Epithelial cell of esophagus (primary cell): Measurements from ENCODE around the gene E2F6.

Experiments used
- DNase-seq: peaks from one replicate; pipeline ENCODE4 v3.0.0; 2010; ENCODE audit warnings: low read depth
- H3K4me3 ChIP-seq: 2 replicates; pipeline ENCODE4 v1.5.1; 2011; ENCODE audit warnings: mild to moderate bottlenecking, low read length, control low read depth
- TF ChIP-seq, protein P1 (sequence below): IDR thresholded peaks from 2 replicates; pipeline ENCODE4 v1.5.1; 2011; ENCODE audit warnings: low read depth, mild to moderate bottlenecking, low read length, control low read depth, inconsistent platforms; ENCODE audit not compliant: insufficient read depth; ENCODE audit errors: missing control alignments

The E2F6 gene

DNA sequence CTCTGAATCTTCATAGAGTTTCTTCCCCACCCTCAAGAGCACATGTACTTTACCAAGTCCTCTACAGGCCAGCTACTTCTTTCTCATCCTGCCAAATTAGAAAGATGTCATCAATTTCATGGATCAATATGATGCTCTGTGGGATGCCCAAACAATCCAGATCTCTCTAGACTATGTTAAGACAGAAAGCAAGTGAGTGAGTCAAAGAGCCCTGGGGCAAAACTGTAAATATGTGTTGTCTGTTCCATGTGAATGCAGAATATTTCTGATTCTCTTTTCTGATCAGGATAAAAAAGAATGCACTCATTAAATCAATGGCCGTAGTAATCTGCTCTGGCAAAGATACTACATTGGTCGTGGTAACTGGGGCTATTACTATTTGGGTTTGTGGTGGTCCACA, 68.4 kb downstream of the E2F6 start:
- DNase-seq, result peak; percentile 57
- TF ChIP-seq, protein P1, sequence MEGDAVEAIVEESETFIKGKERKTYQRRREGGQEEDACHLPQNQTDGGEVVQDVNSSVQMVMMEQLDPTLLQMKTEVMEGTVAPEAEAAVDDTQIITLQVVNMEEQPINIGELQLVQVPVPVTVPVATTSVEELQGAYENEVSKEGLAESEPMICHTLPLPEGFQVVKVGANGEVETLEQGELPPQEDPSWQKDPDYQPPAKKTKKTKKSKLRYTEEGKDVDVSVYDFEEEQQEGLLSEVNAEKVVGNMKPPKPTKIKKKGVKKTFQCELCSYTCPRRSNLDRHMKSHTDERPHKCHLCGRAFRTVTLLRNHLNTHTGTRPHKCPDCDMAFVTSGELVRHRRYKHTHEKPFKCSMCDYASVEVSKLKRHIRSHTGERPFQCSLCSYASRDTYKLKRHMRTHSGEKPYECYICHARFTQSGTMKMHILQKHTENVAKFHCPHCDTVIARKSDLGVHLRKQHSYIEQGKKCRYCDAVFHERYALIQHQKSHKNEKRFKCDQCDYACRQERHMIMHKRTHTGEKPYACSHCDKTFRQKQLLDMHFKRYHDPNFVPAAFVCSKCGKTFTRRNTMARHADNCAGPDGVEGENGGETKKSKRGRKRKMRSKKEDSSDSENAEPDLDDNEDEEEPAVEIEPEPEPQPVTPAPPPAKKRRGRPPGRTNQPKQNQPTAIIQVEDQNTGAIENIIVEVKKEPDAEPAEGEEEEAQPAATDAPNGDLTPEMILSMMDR, result no peak
- no peak overlapping the region for H3K4me3 ChIP-seq

DNA sequence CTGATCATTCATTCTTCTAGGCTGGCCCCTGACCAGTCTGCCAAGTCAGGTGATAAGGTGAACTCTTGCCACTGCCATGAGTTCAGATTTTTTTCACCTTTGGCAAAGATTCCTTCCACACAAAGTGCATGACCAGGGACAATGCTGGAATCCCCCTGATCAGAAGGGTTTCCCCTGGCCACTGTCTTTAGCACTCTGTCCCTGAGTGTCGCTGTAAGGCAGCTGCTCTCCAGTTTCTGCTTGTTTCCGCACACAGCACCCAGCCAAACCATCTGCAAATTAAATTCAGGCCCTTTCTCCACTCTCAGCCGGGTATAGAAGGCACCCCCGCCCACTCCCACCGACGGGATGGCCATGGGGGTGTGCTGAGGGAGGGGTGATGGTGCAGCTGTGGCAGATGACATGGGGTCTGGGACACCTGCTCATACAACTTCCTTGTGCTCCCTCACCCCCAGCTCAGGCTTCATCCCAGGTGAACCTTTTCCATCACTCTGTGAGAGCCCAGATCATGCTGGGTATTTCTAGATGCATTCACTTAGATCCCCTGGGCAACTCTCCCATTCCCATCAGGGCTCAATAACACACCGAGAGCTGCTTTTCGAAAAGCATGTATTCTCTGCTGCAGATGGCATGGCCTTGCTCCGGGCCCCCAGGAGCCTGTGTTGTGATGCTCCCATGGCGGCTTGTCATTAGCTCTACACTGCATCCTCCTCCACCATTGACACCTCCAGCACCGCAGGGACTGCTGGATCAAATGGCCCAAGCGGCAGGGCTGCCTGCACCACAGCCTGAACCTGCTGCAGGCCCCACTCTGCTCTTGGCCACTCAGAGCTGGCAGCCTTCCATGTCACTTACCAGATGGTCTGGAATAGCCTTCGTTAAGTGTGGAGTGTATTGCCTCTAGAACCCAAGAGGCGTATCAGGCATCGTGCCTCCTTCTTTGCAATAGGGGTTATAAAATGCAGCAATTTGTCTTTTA, 69.2 kb downstream of the E2F6 start:
- H3K4me3 ChIP-seq, result no peak overlapping the region
- DNase-seq, result no peak
- TF ChIP-seq, protein P1, result no peak

DNA sequence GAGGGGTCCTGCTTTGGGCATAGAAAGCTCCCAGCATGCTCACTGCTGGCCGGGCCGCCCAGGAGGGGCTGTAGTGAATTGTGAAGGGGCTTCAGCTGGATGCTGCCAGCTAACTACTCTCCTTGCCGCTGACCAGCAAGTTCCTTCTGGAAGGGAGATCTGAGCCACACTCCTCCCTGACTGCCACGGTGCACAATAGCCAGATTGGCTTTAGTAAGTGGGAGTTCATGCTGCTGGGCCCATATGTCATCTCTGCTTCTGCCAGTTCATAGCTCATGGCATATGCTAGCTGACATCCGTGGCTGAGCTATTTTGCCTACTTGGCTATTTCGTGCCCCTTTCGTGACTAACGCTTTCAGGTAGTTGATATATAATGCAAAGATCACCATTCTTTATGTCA, 69.9 kb downstream of the E2F6 start:
- no peak for DNase-seq
- TF ChIP-seq, protein P1, result no peak
- no peak overlapping the region for H3K4me3 ChIP-seq

DNA sequence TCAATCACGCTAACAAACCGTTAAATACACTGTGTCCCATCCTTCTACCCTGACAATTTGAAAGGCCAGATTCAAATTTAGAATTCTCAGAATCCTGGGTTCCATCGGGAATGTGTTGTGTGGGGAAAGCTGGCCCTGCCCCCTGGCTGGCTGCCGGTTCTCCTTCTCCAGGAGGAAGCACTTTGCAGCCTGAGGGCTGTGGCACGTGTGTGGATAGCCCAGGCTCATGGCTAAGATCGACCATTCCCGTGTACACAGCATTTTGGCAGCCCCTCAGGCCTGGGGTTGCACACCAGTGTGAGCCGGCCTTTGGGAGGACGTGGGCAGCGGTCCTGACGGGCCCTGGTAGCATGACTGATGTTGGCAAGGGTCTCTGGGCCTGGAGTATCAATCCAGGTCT, 70.6 kb downstream of the E2F6 start:
- no peak overlapping the region for H3K4me3 ChIP-seq

More for the DNA sequence above, 70.6 kb downstream of the E2F6 start:
- TF ChIP-seq, protein P1, result no peak
- DNase-seq, result no peak
